ENCODE measurements around the gene AHI1.
A peak's percentile ranks its signal among the peaks of the same experiment; 100 is the strongest.

AHI1 gene

DNA sequence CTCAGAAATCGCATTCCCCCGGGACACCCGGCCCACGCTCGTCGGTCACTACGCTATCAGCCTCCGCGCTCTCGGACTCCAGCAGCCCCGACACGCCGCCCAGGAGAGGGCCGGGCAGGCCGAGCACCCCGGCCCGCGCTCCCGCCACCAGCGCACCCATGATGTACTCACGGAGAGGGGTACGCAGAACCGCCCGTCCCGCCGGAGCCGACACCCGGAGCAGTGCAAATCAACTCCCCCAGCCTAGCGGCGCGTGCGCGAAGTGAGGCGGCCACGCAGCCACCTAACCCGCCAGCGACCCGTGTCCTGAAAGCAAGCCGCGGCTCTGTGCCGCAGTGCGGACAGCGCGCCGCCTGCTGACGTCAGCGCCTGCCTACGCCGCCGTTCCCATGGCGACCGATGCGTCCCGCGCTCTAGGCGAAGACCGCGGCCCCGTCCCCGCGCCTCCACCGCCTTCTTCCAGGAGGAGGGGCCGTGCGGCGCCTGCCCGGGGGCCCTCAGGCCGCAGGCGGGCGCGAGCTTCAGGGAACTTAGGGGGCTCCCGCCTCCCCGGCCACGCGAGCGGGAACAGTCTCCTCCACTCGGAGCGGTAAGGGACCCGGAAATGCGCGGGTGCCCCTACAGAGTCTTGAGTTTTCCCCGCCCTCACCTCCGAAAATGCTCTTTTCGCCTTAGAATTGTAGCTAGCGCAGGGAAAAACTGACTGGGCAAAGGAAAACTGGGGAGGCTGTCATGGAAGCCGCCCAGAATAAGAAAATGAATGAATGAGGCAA, at the start of gene AHI1:
AHI1 (minus strand) TSS at position 329 of the 773 bp plus-strand sequence. CDS start 5,503 bp downstream, outside the sequence.
- peak; percentile 82 to 87 (median 86) for DNase-seq (ENCODE audit: low read depth in 3 of 3)

DNA sequence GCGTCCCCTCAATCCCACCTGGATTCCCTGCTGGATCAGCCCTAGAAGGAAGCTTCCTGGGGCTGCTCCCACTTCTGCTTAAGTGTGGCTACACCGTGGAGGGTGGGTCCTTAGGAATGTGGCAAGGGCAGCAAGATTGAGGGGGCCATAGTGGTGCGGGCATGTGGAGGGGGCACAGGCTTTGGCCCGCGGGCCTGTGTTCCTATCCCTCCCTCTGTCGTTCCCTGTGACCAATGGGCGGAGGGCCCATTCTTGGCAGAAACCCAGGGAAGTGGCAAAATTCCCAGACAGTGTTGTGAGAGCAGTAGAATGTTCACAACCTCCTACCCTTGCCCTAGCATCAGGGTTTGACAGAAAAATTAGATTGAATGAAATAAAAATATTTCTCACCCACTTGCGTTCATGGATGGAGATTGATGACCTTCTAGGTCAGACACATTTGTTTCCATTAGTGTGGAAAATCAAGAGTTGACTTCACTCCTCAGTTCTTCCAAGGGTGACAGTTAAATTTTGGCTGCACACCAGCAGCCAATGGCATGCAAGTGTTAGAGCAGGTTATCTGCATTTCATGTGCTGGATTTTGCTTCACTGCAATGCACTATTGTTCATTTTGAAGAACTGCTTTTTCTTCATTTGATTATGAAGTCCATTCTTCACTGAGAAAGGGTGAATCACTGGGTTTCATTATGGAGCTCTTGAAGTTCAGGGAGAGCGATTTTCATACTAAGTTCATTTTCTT, 49.3 kb upstream of the AHI1 start:
- DNase-seq (ENCODE audit: low read depth in 3 of 3), result no peak

DNA sequence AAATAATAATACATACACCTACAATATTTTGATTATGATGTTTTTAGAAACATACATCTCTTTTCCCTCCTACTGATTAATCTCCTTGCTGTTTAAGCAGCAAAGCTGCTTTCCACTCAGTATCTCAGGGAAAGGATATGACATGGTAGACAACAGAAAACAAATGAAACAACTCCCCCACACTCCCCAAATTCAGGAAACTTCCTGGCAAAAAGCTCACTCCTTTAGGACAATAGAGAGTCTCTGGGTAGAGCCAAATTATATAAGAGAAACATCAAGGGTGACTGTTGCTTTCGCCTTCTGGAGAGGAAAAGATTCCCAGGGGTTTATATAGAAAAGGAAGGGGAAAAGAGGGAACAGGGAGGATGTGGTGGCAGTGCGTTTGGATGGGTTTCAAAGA, 48.7 kb upstream of the AHI1 start:
- DNase-seq (ENCODE audit: low read depth in 3 of 3), result no peak

DNA sequence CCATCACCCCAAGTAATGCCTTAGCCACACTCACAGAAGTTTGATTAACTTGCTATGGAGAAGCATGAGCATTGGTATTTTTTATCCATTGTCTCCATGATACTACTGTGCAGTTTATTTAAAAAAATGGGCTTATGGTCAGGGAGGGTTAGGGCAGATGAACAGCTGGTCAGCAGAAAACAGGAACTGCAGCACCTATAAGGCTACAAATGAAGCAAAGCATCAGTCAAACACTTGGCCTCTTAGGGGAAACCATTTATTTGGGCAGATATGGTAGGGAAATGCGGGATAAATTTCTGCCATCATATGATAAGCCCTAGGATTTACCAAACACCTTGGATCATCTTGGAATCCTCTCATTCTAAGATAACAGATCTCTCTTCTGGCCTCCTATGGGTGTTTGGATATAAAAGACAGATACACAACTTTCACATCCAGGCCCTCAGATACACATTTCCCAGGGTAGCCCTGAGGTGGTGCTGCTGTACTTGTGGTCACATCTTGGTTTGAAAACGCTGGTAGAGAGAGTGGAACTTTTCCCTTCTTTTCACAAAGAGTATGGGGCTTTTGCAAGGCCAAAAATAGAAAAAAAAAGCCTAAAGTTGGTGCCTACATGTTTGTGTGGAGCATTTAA, 42.8 kb upstream of the AHI1 start:
- DNase-seq (ENCODE audit: low read depth in 3 of 3), result no peak

GRCh38 chr6:135537741-135538301, 40.3 kb upstream of the AHI1 start:
- peak in 2 of 3 donors; percentile 36 to 48 for DNase-seq (ENCODE audit: low read depth in 3 of 3)

- DNase-seq (ENCODE audit: low read depth in 3 of 3), result peak in 1 of 3 donors; percentile 11
Measured at GRCh38 chr6:135535989-135536414, 38.5 kb upstream of the AHI1 start.

DNA sequence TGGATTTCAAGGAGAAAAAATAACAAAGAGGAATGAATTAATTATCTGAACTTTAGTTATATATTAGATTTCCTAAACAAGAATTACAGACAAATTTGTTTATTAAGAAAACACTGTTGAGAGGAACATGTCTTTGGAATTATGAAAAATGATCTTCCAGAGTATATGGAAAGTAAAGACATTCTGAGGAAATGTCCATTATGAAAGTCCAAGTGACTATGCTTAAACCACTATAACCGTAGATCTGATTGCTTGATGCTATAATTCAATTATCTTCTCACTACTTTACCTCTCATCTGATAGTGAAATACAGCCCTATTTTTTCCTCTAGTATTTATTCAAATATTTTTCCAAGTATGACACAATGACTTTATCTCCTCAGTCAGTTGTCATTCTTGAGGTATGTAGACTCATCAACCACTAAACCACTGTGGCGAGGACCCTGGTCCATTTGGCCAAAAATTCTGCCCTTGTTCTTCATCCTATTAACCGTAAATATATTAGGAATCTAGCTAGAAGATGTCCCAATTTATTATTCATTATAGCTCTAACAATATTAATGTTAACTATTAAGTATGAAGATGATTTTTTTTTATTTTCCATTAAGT, 37.3 kb upstream of the AHI1 start:
- no peak for DNase-seq (ENCODE audit: low read depth in 3 of 3)

DNA sequence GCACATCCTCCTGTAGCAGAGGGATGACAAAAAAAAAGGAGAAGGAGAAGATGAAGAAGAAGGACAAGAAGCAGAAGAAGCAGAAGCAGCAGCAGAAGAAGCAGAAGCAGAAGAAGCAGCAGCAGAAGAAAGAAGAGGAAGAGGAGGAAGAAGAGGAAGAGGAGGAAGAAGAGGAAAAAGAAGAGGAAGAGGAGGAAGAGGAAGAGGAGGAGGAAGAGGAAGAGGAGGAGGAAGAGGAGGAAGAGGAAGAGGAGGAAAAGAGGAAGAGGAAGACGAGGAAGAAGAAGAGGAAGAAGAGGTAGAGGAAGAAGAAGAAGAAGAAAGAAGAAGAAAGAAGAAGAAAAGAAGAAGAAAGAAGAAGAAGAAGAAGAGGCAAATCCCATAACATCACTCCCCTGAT, 35.0 kb upstream of the AHI1 start:
- no peak for DNase-seq (ENCODE audit: low read depth in 3 of 3)

GRCh38 chr6:135531954-135532490, 34.5 kb upstream of the AHI1 start:
- DNase-seq (ENCODE audit: low read depth in 3 of 3), result no peak

DNA sequence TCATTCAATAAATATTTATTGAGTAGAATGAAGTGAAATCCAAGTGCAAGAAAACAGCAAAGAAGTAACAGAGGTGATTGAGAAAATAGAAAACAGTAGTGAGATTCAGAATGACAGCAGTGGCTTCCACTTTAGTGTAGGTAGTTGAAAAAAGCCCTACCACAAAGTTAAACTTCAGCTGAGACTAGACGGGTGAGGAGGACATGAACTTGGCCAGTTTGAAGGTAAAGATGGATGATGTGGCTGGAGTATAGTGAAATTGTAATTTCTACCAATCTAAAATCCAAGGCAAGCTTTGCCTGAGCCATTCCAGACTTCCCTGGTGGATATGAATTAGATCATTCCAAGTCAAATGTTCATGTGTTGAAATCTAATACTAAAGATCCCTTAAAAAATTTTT, 32.6 kb upstream of the AHI1 start:
- DNase-seq (ENCODE audit: low read depth in 3 of 3), result no peak

GRCh38 chr6:135527960-135528249, 30.4 kb upstream of the AHI1 start:
- no peak for DNase-seq (ENCODE audit: low read depth in 3 of 3)

- no peak for DNase-seq (ENCODE audit: low read depth in 3 of 3)
Measured at GRCh38 chr6:135527116-135527959, 29.8 kb upstream of the AHI1 start.

DNA sequence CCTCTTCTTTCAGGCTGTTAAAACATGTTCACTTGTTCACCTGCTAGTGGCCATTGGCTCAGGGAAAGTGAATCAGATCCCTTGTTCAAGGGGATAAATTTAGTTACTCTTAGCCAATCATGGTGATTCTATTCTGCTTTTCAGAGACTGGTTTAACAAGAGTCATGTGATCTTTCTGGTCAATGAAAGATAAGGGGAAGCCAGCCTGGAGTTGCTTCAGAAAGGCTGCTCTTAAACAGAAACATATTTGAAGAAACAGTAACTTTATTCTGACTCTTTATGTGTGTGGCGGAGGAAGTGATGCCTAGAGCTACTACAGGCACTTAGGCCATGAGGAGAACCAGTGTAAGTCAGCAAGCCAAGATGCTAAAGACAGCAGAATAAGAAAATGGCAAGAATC, 28.1 kb upstream of the AHI1 start:
- DNase-seq (ENCODE audit: low read depth in 3 of 3), result no peak

DNA sequence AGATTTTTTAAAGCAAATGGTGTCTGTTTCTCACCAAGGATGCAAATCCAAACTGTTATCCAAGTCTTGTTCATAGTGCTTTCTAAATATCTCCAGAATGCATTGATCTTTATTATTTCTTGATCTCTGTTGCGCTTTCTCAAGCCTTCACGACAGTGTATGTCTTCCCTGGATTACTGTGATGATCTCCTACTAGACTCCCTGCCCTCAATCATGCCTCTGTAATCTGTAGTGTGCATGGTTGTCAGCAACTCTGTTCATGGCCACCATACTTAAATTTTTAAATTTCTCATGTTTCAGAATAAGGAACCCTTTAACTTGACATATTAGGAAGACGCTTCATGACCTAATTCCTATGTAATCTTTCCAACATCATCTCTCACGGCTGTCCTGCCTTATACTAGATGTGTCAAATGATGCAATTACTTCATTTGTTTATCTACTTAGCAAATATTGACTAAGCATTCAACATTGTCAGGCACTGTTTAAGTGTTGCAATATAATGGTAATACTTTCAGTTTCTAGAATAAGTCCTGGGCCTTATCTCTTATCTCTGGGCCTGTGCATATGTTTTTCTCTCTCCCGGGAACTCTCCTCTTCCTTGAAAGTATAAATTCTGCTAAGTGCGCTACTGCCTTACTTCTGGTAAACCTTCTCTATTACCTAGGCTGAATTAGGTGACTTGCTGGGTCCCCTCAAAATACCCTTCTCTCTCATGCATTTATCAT, 25.6 kb upstream of the AHI1 start:
- no peak for DNase-seq (ENCODE audit: low read depth in 3 of 3)

DNA sequence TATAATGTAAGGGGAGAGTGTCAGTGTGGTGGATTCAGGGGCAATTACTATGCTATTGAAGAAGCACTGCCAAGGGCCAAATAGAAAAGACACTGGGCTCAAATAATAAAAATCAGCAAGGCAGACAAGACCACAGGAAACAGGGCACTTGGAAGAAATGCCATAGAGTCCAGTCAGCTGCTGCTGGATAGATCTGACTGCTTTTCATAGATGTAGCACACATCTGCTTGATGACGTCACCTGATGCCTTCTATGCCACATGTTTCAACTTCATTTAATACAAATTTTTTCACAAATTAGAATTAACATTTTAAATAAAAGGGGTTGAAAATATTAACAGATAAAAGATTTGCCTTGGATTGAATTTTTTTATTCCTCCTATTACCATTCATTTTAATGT, 23.9 kb upstream of the AHI1 start:
- no peak for DNase-seq (ENCODE audit: low read depth in 3 of 3)

GRCh38 chr6:135520781-135521180, 23.2 kb upstream of the AHI1 start:
- DNase-seq (ENCODE audit: low read depth in 3 of 3), result no peak

DNA sequence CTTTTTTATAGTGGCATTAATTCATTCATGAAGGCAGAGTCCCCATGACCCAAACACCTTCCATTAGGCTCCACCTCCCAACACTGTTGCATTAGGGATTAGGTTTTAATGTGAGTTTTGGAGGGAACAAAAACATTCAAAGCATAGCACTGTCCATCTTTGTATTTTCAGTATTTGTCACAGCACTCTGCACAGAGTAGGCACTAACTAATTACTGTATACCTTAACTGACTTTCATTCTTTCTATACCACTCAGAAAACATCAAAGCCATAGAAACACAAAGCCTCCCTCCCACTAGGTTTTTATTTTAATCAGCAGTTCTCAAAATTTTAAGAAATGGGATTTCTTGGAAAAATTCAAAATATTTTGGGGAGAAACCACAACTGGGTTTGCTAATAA, 21.8 kb upstream of the AHI1 start:
- DNase-seq (ENCODE audit: low read depth in 3 of 3), result no peak

DNA sequence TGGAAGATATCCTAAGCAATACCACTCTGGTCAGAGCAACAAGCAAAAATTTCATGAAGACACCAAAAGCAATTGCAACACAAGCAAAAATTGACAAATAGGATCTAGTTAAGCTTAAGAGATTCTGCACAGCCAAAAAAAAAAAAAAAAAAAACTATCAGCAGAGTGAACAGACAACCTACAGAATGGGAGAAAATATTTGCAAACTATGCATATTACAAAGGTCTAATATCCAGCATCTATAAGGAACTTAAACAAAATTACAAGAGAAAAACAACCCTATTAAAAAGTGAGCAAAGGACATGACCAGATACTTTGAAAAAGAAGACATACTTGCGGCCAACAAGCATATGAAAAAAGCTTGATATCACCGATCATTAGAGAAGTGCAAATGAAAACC, 20.0 kb upstream of the AHI1 start:
- no peak for DNase-seq (ENCODE audit: low read depth in 3 of 3)

GRCh38 chr6:135514706-135515105, 17.2 kb upstream of the AHI1 start:
- no peak for DNase-seq (ENCODE audit: low read depth in 3 of 3)

GRCh38 chr6:135506270-135506997, 8.9 kb upstream of the AHI1 start:
- DNase-seq (ENCODE audit: low read depth in 3 of 3), result peak in 1 of 3 donors; percentile 13
